ENCODE results near the gene TMTC1.
"Not testable (repeated sequence)": the region's sequence is repeated elsewhere in the genome, so short reads cannot be mapped to it uniquely, and the experiment has no call there.

TMTC1 gene

GRCh38 chr12:29572938-29573337, 210.8 kb downstream of the TMTC1 start:
- no peaks in the 10 kb centered on the region for H3K27me3 Mint-ChIP-seq (ENCODE audit: low read depth)
- H3K4me1 Mint-ChIP-seq (ENCODE audit: low read depth), result no peaks in the 10 kb centered on the region
- no peak overlapping the region for H3K4me3 Mint-ChIP-seq
- H3K36me3 Mint-ChIP-seq (ENCODE audit: low read depth), result no peaks in the 10 kb centered on the region
- no peak for DNase-seq (ENCODE audit: low spot score)
- no peaks in the 10 kb centered on the region for H3K9me3 Mint-ChIP-seq
- no peak overlapping the region for H3K27ac Mint-ChIP-seq

GRCh38 chr12:29572464-29572863, 211.3 kb downstream of the TMTC1 start:
- Mint-ChIP-seq H3K36me3 (ENCODE audit: low read depth) (no peaks in the 10 kb centered on the region), H3K4me1 (ENCODE audit: low read depth) (no peaks in the 10 kb centered on the region), H3K27ac (no peak overlapping the region), H3K9me3 (no peaks in the 10 kb centered on the region), H3K4me3 (no peak overlapping the region), H3K27me3 (ENCODE audit: low read depth) (no peaks in the 10 kb centered on the region)
- DNase-seq (ENCODE audit: low spot score), result no peak

- H3K36me3 Mint-ChIP-seq (ENCODE audit: low read depth), result no peaks in the 10 kb centered on the region
- no peak overlapping the region for H3K4me3 Mint-ChIP-seq
- no peak overlapping the region for H3K27ac Mint-ChIP-seq
- no peak for DNase-seq (ENCODE audit: low spot score)
- H3K27me3 Mint-ChIP-seq (ENCODE audit: low read depth), result no peaks in the 10 kb centered on the region
- no peaks in the 10 kb centered on the region for H3K4me1 Mint-ChIP-seq (ENCODE audit: low read depth)
- no peaks in the 10 kb centered on the region for H3K9me3 Mint-ChIP-seq
Observed at GRCh38 chr12:29569132-29569757, 214.5 kb downstream of the TMTC1 start.

GRCh38 chr12:29566441-29566840, 217.3 kb downstream of the TMTC1 start:
- Mint-ChIP-seq H3K36me3 (ENCODE audit: low read depth) (no peaks in the 10 kb centered on the region), H3K4me1 (ENCODE audit: low read depth) (no peaks in the 10 kb centered on the region), H3K4me3 (no peak overlapping the region), H3K27ac (no peak overlapping the region), H3K9me3 (no peaks in the 10 kb centered on the region), H3K27me3 (ENCODE audit: low read depth) (no peaks in the 10 kb centered on the region)
- DNase-seq (ENCODE audit: low spot score), result no peak

GRCh38 chr12:29565727-29566126, 218.0 kb downstream of the TMTC1 start:
- no peaks in the 10 kb centered on the region for H3K36me3 Mint-ChIP-seq (ENCODE audit: low read depth)
- no peaks in the 10 kb centered on the region for H3K4me1 Mint-ChIP-seq (ENCODE audit: low read depth)
- H3K27ac Mint-ChIP-seq, result no peak overlapping the region
- no peak for DNase-seq (ENCODE audit: low spot score)
- H3K4me3 Mint-ChIP-seq, result no peak overlapping the region
- no peaks in the 10 kb centered on the region for H3K27me3 Mint-ChIP-seq (ENCODE audit: low read depth)
- no peaks in the 10 kb centered on the region for H3K9me3 Mint-ChIP-seq

GRCh38 chr12:29564925-29565324, 218.8 kb downstream of the TMTC1 start:
- H3K4me3 Mint-ChIP-seq, result no peak overlapping the region
- H3K9me3 Mint-ChIP-seq, result no peaks in the 10 kb centered on the region
- H3K4me1 Mint-ChIP-seq (ENCODE audit: low read depth), result no peaks in the 10 kb centered on the region
- no peaks in the 10 kb centered on the region for H3K36me3 Mint-ChIP-seq (ENCODE audit: low read depth)
- no peaks in the 10 kb centered on the region for H3K27me3 Mint-ChIP-seq (ENCODE audit: low read depth)
- no peak overlapping the region for H3K27ac Mint-ChIP-seq
- no peak for DNase-seq (ENCODE audit: low spot score)

GRCh38 chr12:29563636-29564035, 220.1 kb downstream of the TMTC1 start:
- H3K36me3 Mint-ChIP-seq (ENCODE audit: low read depth), result no peaks in the 10 kb centered on the region
- no peaks in the 10 kb centered on the region for H3K27me3 Mint-ChIP-seq (ENCODE audit: low read depth)

GRCh38 chr12:29563071-29563470, 220.7 kb downstream of the TMTC1 start:
- no peak for DNase-seq (ENCODE audit: low spot score)
- H3K4me1 Mint-ChIP-seq (ENCODE audit: low read depth), result no peaks in the 10 kb centered on the region
- H3K36me3 Mint-ChIP-seq (ENCODE audit: low read depth), result no peaks in the 10 kb centered on the region
- H3K27me3 Mint-ChIP-seq (ENCODE audit: low read depth), result no peaks in the 10 kb centered on the region
- H3K27ac Mint-ChIP-seq, result no peak overlapping the region
- H3K9me3 Mint-ChIP-seq, result no peaks in the 10 kb centered on the region
- no peak overlapping the region for H3K4me3 Mint-ChIP-seq

More at GRCh38 chr12:29563636-29564035, 220.1 kb downstream of the TMTC1 start:
- Mint-ChIP-seq H3K4me3 (peak overlapping the region; percentile 51), H3K9me3 (no peaks in the 10 kb centered on the region), H3K27ac (no peak overlapping the region), H3K4me1 (ENCODE audit: low read depth) (no peaks in the 10 kb centered on the region)
- no peak for DNase-seq (ENCODE audit: low spot score)

- DNase-seq (ENCODE audit: low spot score), result no peak
- Mint-ChIP-seq H3K9me3 (no peaks in the 10 kb centered on the region), H3K27me3 (ENCODE audit: low read depth) (no peaks in the 10 kb centered on the region), H3K36me3 (ENCODE audit: low read depth) (no peaks in the 10 kb centered on the region), H3K27ac (no peak overlapping the region), H3K4me3 (no peak overlapping the region), H3K4me1 (ENCODE audit: low read depth) (no peaks in the 10 kb centered on the region)
Observed at GRCh38 chr12:29562110-29562804, 221.5 kb downstream of the TMTC1 start.

- Mint-ChIP-seq H3K4me3 (no peak overlapping the region), H3K27ac (no peak overlapping the region), H3K27me3 (ENCODE audit: low read depth) (no peaks in the 10 kb centered on the region), H3K9me3 (no peaks in the 10 kb centered on the region), H3K36me3 (ENCODE audit: low read depth) (no peaks in the 10 kb centered on the region), H3K4me1 (ENCODE audit: low read depth) (no peaks in the 10 kb centered on the region)
- DNase-seq (ENCODE audit: low spot score), result no peak
Observed at GRCh38 chr12:29561664-29562071, 222.1 kb downstream of the TMTC1 start.

GRCh38 chr12:29559198-29559597, 224.5 kb downstream of the TMTC1 start:
- no peaks in the 10 kb centered on the region for H3K4me1 Mint-ChIP-seq (ENCODE audit: low read depth)
- H3K27ac Mint-ChIP-seq, result no peak overlapping the region
- H3K4me3 Mint-ChIP-seq, result no peak overlapping the region
- no peaks in the 10 kb centered on the region for H3K27me3 Mint-ChIP-seq (ENCODE audit: low read depth)
- DNase-seq (ENCODE audit: low spot score), result no peak
- H3K9me3 Mint-ChIP-seq, result no peaks in the 10 kb centered on the region
- no peaks in the 10 kb centered on the region for H3K36me3 Mint-ChIP-seq (ENCODE audit: low read depth)

GRCh38 chr12:29556363-29556762, 227.4 kb downstream of the TMTC1 start:
- no peak for DNase-seq (ENCODE audit: low spot score)
- H3K4me3 Mint-ChIP-seq, result no peak overlapping the region
- no peaks in the 10 kb centered on the region for H3K4me1 Mint-ChIP-seq (ENCODE audit: low read depth)
- H3K27ac Mint-ChIP-seq, result no peak overlapping the region
- no peaks in the 10 kb centered on the region for H3K36me3 Mint-ChIP-seq (ENCODE audit: low read depth)
- H3K9me3 Mint-ChIP-seq, result no peaks in the 10 kb centered on the region
- no peaks in the 10 kb centered on the region for H3K27me3 Mint-ChIP-seq (ENCODE audit: low read depth)

GRCh38 chr12:29555451-29555850, 228.3 kb downstream of the TMTC1 start:
- H3K36me3 Mint-ChIP-seq (ENCODE audit: low read depth); H3K4me1 Mint-ChIP-seq (ENCODE audit: low read depth); DNase-seq (ENCODE audit: low spot score); H3K9me3 Mint-ChIP-seq; H3K27me3 Mint-ChIP-seq (ENCODE audit: low read depth); H3K27ac Mint-ChIP-seq; H3K4me3 Mint-ChIP-seq: not testable (repeated sequence)

- H3K27me3 Mint-ChIP-seq (ENCODE audit: low read depth), result no peaks in the 10 kb centered on the region
- H3K36me3 Mint-ChIP-seq (ENCODE audit: low read depth), result no peaks in the 10 kb centered on the region
- no peaks in the 10 kb centered on the region for H3K4me1 Mint-ChIP-seq (ENCODE audit: low read depth)
- no peak for DNase-seq (ENCODE audit: low spot score)
- H3K27ac Mint-ChIP-seq, result no peak overlapping the region
- no peak overlapping the region for H3K4me3 Mint-ChIP-seq
- H3K9me3 Mint-ChIP-seq, result no peaks in the 10 kb centered on the region
Observed at GRCh38 chr12:29552994-29553748, 230.6 kb downstream of the TMTC1 start.

Measured in T-helper 2 cell treated with Interferon-gamma antibody and Interleukin-4, amounts not matched to agents 5 μg/mL and 100 μg/mL, for 36 hours (primary cell).